Suprapubic skin (tissue), 3 donors: ENCODE data around the gene MYO18A.

Experiments used
- POLR2A ChIP-seq, 2 donors: fragments of 450-650 bp; IDR thresholded peaks; one replicate each; pipeline ENCODE4 v1.6.1; 2017; ENCODE audit warnings: antibody characterized with exemption in 2 of 2, mild to moderate bottlenecking in 2 of 2, moderate library complexity in 2 of 2
- TF ChIP-seq, protein P1 (sequence below), 2 donors: fragments of 200-600 bp in 1 of 2; fragments of 450-650 bp in 1 of 2; sonication (generic) in 1 of 2; IDR thresholded peaks; one replicate each; pipeline ENCODE4 v1.5.1; 2016 to 2019; ENCODE audit warnings: antibody characterized with exemption in 2 of 2, mild to moderate bottlenecking in 1 of 2, moderate library complexity in 1 of 2

DNA sequence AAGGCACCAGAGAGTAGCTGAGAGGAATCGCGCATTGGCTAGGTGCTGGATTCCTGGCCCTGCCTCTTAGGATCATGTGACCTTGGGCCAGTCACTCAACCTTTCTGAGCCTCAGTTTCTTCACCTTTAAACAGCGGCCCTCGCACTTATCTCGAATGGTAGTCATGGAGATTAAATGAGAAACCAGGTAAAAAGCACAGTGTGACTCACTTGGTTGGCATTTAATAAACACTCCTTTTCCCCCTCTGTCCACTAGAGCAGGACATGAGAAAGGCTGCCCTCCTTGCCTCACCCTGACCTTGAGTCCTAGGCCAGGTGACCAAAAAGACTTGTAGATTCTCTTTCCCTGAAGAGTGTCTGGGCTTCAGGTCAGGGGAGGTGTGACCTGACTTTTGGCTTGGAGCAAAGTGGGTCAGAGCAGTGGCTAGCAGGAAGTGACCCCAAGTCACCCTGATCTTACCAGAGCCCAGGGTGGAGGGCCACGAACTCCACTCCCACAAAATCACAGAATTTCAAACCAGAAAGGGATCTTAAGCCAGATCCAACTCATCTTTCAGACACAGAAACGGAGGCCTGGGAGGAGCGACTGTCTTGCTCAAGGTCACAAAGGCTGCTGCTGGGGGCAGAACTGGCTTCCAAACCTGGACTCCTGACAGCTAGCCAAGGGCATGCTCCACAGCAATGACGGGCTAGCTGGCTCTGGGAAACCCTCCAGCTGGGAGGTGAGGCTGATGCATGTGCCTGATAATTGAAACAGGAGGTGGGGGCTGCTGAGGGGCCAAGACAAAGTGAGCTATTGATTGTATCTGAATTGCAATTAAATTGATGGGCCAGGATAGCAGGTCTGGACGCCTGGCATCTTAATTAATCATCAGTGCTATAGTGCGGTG, 72.0 kb downstream of the MYO18A start:
- TF ChIP-seq, protein P1, sequence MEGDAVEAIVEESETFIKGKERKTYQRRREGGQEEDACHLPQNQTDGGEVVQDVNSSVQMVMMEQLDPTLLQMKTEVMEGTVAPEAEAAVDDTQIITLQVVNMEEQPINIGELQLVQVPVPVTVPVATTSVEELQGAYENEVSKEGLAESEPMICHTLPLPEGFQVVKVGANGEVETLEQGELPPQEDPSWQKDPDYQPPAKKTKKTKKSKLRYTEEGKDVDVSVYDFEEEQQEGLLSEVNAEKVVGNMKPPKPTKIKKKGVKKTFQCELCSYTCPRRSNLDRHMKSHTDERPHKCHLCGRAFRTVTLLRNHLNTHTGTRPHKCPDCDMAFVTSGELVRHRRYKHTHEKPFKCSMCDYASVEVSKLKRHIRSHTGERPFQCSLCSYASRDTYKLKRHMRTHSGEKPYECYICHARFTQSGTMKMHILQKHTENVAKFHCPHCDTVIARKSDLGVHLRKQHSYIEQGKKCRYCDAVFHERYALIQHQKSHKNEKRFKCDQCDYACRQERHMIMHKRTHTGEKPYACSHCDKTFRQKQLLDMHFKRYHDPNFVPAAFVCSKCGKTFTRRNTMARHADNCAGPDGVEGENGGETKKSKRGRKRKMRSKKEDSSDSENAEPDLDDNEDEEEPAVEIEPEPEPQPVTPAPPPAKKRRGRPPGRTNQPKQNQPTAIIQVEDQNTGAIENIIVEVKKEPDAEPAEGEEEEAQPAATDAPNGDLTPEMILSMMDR (IDR thresholded peaks at IDR 0.05) = no peak
- no peak for TF ChIP-seq POLR2A (IDR thresholded peaks at IDR 0.05)
